ENCODE data around the gene DCP1A. TPM values are rescaled to one million over a fixed set of nuclear protein-coding genes. Genes with fewer than 3 reads are reported as not detected.
A peak's percentile ranks its signal among the peaks of the same experiment; 100 is the strongest.

DCP1A gene
- total and polyA plus RNA-seq, 9 of the 15 experiments (the other 6 are each of a cell fraction or from before 2014, with no cell fraction given): 6.6 to 33.7 (median 13.3) TPM

- TF ChIP-seq, protein P1, sequence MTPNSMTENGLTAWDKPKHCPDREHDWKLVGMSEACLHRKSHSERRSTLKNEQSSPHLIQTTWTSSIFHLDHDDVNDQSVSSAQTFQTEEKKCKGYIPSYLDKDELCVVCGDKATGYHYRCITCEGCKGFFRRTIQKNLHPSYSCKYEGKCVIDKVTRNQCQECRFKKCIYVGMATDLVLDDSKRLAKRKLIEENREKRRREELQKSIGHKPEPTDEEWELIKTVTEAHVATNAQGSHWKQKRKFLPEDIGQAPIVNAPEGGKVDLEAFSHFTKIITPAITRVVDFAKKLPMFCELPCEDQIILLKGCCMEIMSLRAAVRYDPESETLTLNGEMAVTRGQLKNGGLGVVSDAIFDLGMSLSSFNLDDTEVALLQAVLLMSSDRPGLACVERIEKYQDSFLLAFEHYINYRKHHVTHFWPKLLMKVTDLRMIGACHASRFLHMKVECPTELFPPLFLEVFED (CRISPR knock-in tag; conservative IDR thresholded peaks at IDR 0.05): no peak
- TF ChIP-seq, protein P2, sequence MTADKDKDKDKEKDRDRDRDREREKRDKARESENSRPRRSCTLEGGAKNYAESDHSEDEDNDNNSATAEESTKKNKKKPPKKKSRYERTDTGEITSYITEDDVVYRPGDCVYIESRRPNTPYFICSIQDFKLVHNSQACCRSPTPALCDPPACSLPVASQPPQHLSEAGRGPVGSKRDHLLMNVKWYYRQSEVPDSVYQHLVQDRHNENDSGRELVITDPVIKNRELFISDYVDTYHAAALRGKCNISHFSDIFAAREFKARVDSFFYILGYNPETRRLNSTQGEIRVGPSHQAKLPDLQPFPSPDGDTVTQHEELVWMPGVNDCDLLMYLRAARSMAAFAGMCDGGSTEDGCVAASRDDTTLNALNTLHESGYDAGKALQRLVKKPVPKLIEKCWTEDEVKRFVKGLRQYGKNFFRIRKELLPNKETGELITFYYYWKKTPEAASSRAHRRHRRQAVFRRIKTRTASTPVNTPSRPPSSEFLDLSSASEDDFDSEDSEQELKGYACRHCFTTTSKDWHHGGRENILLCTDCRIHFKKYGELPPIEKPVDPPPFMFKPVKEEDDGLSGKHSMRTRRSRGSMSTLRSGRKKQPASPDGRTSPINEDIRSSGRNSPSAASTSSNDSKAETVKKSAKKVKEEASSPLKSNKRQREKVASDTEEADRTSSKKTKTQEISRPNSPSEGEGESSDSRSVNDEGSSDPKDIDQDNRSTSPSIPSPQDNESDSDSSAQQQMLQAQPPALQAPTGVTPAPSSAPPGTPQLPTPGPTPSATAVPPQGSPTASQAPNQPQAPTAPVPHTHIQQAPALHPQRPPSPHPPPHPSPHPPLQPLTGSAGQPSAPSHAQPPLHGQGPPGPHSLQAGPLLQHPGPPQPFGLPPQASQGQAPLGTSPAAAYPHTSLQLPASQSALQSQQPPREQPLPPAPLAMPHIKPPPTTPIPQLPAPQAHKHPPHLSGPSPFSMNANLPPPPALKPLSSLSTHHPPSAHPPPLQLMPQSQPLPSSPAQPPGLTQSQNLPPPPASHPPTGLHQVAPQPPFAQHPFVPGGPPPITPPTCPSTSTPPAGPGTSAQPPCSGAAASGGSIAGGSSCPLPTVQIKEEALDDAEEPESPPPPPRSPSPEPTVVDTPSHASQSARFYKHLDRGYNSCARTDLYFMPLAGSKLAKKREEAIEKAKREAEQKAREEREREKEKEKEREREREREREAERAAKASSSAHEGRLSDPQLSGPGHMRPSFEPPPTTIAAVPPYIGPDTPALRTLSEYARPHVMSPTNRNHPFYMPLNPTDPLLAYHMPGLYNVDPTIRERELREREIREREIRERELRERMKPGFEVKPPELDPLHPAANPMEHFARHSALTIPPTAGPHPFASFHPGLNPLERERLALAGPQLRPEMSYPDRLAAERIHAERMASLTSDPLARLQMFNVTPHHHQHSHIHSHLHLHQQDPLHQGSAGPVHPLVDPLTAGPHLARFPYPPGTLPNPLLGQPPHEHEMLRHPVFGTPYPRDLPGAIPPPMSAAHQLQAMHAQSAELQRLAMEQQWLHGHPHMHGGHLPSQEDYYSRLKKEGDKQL (CRISPR knock-in tag; IDR thresholded peaks at IDR 0.05; ENCODE audit: borderline replicate concordance): no peak
- peak; percentile 53; the same call in 1 of the 2 replicates for TF ChIP-seq ZNF24 (IDR thresholded peaks at IDR 0.05)
- TF ChIP-seq FOXM1 (IDR thresholded peaks at IDR 0.05; ENCODE audit: low read depth): peak; percentile 89
- TF ChIP-seq FOXM1 (CRISPR knock-in tag; IDR thresholded peaks at IDR 0.05; ENCODE audit: low read depth): no peak
- peak in 1 of 2 experiments; percentile 83; a peak in 2 of 4 replicates for TF ChIP-seq TBL1XR1 (IDR thresholded peaks at IDR 0.05; ENCODE audit: low read length in 2 of 2)
- no peak for TF ChIP-seq RBM34 (IDR thresholded peaks at IDR 0.05; ENCODE audit: borderline replicate concordance, insufficient read depth, low read length)
- peak; percentile 85 for TF ChIP-seq CCNT2 (IDR thresholded peaks at IDR 0.05; ENCODE audit: borderline replicate concordance, extremely low read depth, insufficient read length, low read depth, low read length)
- no peak for TF ChIP-seq BCL6 (CRISPR knock-in tag; IDR thresholded peaks at IDR 0.05)
- TF ChIP-seq HMGN3 (IDR thresholded peaks at IDR 0.05; ENCODE audit: borderline replicate concordance, extremely low read depth, insufficient read length, low read depth, low read length): peak; percentile 52
- TF ChIP-seq TCF7 (IDR thresholded peaks at IDR 0.05; ENCODE audit: borderline replicate concordance): no peak
- no peak for TF ChIP-seq ZNF830 (CRISPR knock-in tag; IDR thresholded peaks at IDR 0.05)
- peak; percentile 84 for TF ChIP-seq NFIC (IDR thresholded peaks at IDR 0.05)
- peak; percentile 34 to 38; a peak in 2 of 4 replicates for TF ChIP-seq RAD21 (CRISPR knock-in tag; conservative IDR thresholded peaks at IDR 0.05 in 1 of 2, IDR thresholded peaks at IDR 0.05 in 1 of 2)
- TF ChIP-seq, protein P3, sequence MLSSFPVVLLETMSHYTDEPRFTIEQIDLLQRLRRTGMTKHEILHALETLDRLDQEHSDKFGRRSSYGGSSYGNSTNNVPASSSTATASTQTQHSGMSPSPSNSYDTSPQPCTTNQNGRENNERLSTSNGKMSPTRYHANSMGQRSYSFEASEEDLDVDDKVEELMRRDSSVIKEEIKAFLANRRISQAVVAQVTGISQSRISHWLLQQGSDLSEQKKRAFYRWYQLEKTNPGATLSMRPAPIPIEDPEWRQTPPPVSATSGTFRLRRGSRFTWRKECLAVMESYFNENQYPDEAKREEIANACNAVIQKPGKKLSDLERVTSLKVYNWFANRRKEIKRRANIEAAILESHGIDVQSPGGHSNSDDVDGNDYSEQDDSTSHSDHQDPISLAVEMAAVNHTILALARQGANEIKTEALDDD (IDR thresholded peaks at IDR 0.05): 0 out of 2 replicates have a peak, but pooled peaks have one; percentile 35
- TF ChIP-seq, protein P4, sequence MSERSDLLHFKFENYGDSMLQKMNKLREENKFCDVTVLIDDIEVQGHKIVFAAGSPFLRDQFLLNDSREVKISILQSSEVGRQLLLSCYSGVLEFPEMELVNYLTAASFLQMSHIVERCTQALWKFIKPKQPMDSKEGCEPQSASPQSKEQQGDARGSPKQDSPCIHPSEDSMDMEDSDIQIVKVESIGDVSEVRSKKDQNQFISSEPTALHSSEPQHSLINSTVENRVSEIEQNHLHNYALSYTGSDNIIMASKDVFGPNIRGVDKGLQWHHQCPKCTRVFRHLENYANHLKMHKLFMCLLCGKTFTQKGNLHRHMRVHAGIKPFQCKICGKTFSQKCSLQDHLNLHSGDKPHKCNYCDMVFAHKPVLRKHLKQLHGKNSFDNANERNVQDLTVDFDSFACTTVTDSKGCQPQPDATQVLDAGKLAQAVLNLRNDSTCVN (CRISPR knock-in tag; IDR thresholded peaks at IDR 0.05): no peak
- TF ChIP-seq YBX1 (IDR thresholded peaks at IDR 0.05): no peak
Measured at GRCh38 chr3:53350652-53351051, 3.3 kb upstream of the DCP1A start (continued).

Measured in K562 (cell line).